ENCODE measurements around the gene GRAMD4.

The GRAMD4 gene

GRCh38 chr22:46665751-46666280 lies 45.6 kb downstream of the GRAMD4 start:
- Histone ChIP-seq H3K27ac (ENCODE audit: insufficient read depth in 1 of 2, low read depth in 1 of 2, low read length in 2 of 2, poor library complexity in 1 of 2, severe bottlenecking in 2 of 2) (no peak overlapping the region), H3K36me3 (ENCODE audit: control insufficient read depth in 4 of 4, insufficient read depth in 4 of 4, low read length in 3 of 4) (peaks cover 4 to 83% (median 56%) of the 10 kb centered on the region in 4 experiments), H3K27me3 (replicated peaks in 2 of 5; ENCODE audit: control insufficient read depth in 4 of 5, insufficient read depth in 5 of 5, low read length in 4 of 5) (no peaks in the 10 kb centered on the region), H3K9me3 (ENCODE audit: control extremely low read depth in 1 of 5, control insufficient read depth in 4 of 5, insufficient read depth in 2 of 5, low read depth in 1 of 5, low read length in 4 of 5) (no peaks in the 10 kb centered on the region), H3K4me1 (ENCODE audit: control extremely low read depth in 1 of 4, control insufficient read depth in 4 of 4, insufficient read depth in 4 of 4, low read length in 3 of 4) (peaks cover 0 to 14% (median 5%) of the 10 kb centered on the region in 4 experiments), H3K4me3 (ENCODE audit: control insufficient read depth in 1 of 7, extremely low read depth in 1 of 7, insufficient read depth in 4 of 7, low read depth in 2 of 7, low read length in 6 of 7) (no peak overlapping the region)
- ChIA-PET POLR2A (no interaction called here), CTCF (no interaction called here)
- no peak for DNase-seq
- WGBS (ENCODE audit: insufficient coverage) = 96% methylated on average over 13 of the region's 18 CpGs

DNA sequence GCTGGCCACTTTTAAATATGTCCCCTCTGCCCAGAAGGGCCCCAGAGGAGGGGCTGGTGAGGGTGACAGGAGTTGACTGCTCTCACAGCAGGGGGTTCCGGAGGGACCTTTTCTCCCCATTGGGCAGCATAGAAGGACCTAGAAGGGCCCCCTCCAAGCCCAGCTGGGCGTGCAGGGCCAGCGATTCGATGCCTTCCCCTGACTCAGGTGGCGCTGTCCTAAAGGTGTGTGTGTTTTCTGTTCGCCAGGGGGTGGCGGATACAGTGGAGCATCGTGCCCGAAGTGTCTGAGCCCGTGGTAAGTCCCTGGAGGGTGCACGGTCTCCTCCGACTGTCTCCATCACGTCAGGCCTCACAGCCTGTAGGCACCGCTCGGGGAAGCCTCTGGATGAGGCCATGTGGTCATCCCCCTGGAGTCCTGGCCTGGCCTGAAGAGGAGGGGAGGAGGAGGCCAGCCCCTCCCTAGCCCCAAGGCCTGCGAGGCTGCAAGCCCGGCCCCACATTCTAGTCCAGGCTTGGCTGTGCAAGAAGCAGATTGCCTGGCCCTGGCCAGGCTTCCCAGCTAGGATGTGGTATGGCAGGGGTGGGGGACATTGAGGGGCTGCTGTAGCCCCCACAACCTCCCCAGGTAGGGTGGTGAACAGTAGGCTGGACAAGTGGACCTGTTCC lies 46.5 kb downstream of the GRAMD4 start:
- WGBS (ENCODE audit: insufficient coverage) = 98% methylated on average over 15 of the region's 17 CpGs
- Histone ChIP-seq H3K36me3 (ENCODE audit: control insufficient read depth in 4 of 4, insufficient read depth in 4 of 4, low read length in 3 of 4) (peaks cover 4 to 77% (median 57%) of the 10 kb centered on the region in 4 experiments), H3K27ac (ENCODE audit: insufficient read depth in 1 of 2, low read depth in 1 of 2, low read length in 2 of 2, poor library complexity in 1 of 2, severe bottlenecking in 2 of 2) (no peak overlapping the region), H3K4me1 (ENCODE audit: control extremely low read depth in 1 of 4, control insufficient read depth in 4 of 4, insufficient read depth in 4 of 4, low read length in 3 of 4) (peaks cover 0 to 6% (median 2%) of the 10 kb centered on the region in 4 experiments), H3K4me3 (ENCODE audit: control insufficient read depth in 1 of 7, extremely low read depth in 1 of 7, insufficient read depth in 4 of 7, low read depth in 2 of 7, low read length in 6 of 7) (no peak overlapping the region), H3K9me3 (ENCODE audit: control extremely low read depth in 1 of 5, control insufficient read depth in 4 of 5, insufficient read depth in 2 of 5, low read depth in 1 of 5, low read length in 4 of 5) (no peaks in the 10 kb centered on the region), H3K27me3 (replicated peaks in 2 of 5; ENCODE audit: control insufficient read depth in 4 of 5, insufficient read depth in 5 of 5, low read length in 4 of 5) (no peaks in the 10 kb centered on the region)
- ChIA-PET CTCF (no interaction called here), POLR2A (no interaction called here)
- no peak for DNase-seq

DNA sequence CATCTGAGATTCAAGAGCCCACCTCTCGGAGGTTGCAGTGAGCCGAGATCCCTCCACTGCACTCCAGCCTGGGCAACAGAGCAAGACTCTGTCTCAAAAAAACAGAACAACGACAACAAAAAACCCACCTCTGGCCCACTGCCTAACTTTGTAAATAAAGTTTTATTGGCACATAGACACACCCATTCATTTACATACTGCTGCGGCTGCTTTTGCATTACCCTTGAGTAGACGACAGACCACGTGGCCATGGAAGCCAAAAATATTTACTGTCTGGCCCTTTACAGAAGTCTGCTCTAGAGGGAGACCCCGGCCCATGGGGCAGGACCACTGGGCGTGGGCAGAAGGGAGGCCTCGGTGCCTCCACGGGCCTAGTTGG lies 47.0 kb downstream of the GRAMD4 start:
- H3K4me1 ChIP-seq (ENCODE audit: control extremely low read depth in 1 of 4, control insufficient read depth in 4 of 4, insufficient read depth in 4 of 4, low read length in 3 of 4) = peaks cover 0 to 7% (median 6%) of the 10 kb centered on the region in 4 experiments
- no peaks in the 10 kb centered on the region for H3K27me3 ChIP-seq (replicated peaks in 2 of 5; ENCODE audit: control insufficient read depth in 4 of 5, insufficient read depth in 5 of 5, low read length in 4 of 5)
- peaks cover 4 to 77% (median 57%) of the 10 kb centered on the region in 4 experiments for H3K36me3 ChIP-seq (ENCODE audit: control insufficient read depth in 4 of 4, insufficient read depth in 4 of 4, low read length in 3 of 4)
- WGBS (ENCODE audit: insufficient coverage) = 99% methylated on average over 10 of the region's 10 CpGs
- H3K27ac ChIP-seq (ENCODE audit: insufficient read depth in 1 of 2, low read depth in 1 of 2, low read length in 2 of 2, poor library complexity in 1 of 2, severe bottlenecking in 2 of 2) = no peak overlapping the region
- CTCF ChIA-PET = no interaction called here
- DNase-seq = no peak
- no peaks in the 10 kb centered on the region for H3K9me3 ChIP-seq (ENCODE audit: control extremely low read depth in 1 of 5, control insufficient read depth in 4 of 5, insufficient read depth in 2 of 5, low read depth in 1 of 5, low read length in 4 of 5)
- H3K4me3 ChIP-seq (ENCODE audit: control insufficient read depth in 1 of 7, extremely low read depth in 1 of 7, insufficient read depth in 4 of 7, low read depth in 2 of 7, low read length in 6 of 7) = no peak overlapping the region
- POLR2A ChIA-PET = no interaction called here

- H3K27ac ChIP-seq (ENCODE audit: insufficient read depth in 1 of 2, low read depth in 1 of 2, low read length in 2 of 2, poor library complexity in 1 of 2, severe bottlenecking in 2 of 2) = no peak overlapping the region
- no peaks in the 10 kb centered on the region for H3K9me3 ChIP-seq (ENCODE audit: control extremely low read depth in 1 of 5, control insufficient read depth in 4 of 5, insufficient read depth in 2 of 5, low read depth in 1 of 5, low read length in 4 of 5)
- 98% methylated on average over 20 of the region's 24 CpGs for WGBS (ENCODE audit: insufficient coverage)
- peaks cover 0 to 15% (median 15%) of the 10 kb centered on the region in 4 experiments for H3K4me1 ChIP-seq (ENCODE audit: control extremely low read depth in 1 of 4, control insufficient read depth in 4 of 4, insufficient read depth in 4 of 4, low read length in 3 of 4)
- POLR2A ChIA-PET = no interaction called here
- H3K4me3 ChIP-seq (ENCODE audit: control insufficient read depth in 1 of 7, extremely low read depth in 1 of 7, insufficient read depth in 4 of 7, low read depth in 2 of 7, low read length in 6 of 7) = no peak overlapping the region
- H3K36me3 ChIP-seq (ENCODE audit: control insufficient read depth in 4 of 4, insufficient read depth in 4 of 4, low read length in 3 of 4) = peaks cover 4 to 72% (median 55%) of the 10 kb centered on the region in 4 experiments
- CTCF ChIA-PET = interaction anchor here (1.9 to 2.0 kb wide), 2 partner anchors 14 to 104 kb away, joined by 5 to 7 read pairs; no protein-coding TSS in a partner anchor
- DNase-seq = no peak
- no peaks in the 10 kb centered on the region for H3K27me3 ChIP-seq (replicated peaks in 2 of 5; ENCODE audit: control insufficient read depth in 4 of 5, insufficient read depth in 5 of 5, low read length in 4 of 5)
These were observed 47.9 kb downstream of the GRAMD4 start for GRCh38 chr22:46668116-46668515.

- H3K4me1 ChIP-seq (ENCODE audit: control extremely low read depth in 1 of 4, control insufficient read depth in 4 of 4, insufficient read depth in 4 of 4, low read length in 3 of 4) = peaks cover 0 to 26% (median 26%) of the 10 kb centered on the region in 4 experiments
- CTCF ChIA-PET = interaction anchor here (1.9 to 2.0 kb wide), 2 partner anchors 13 to 105 kb away, joined by 5 to 7 read pairs; no protein-coding TSS in a partner anchor
- WGBS (ENCODE audit: insufficient coverage) = 97% methylated on average over 5 of the region's 9 CpGs
These were observed 49.0 kb downstream of the GRAMD4 start for GRCh38 chr22:46669201-46669600.

GRCh38 chr22:46671824-46672432 lies 51.7 kb downstream of the GRAMD4 start:
- ChIA-PET CTCF (interaction anchor here (1.0 to 1.5 kb wide), 2 partner anchors 20 to 108 kb away, joined by 3 to 4 read pairs; no protein-coding TSS in a partner anchor), POLR2A (interaction anchor here (1.1 kb wide), 1 partner anchor 16 kb away, joined by 3 read pairs; no protein-coding TSS in a partner anchor)
- Histone ChIP-seq H3K4me3 (ENCODE audit: control insufficient read depth in 1 of 7, extremely low read depth in 1 of 7, insufficient read depth in 4 of 7, low read depth in 2 of 7, low read length in 6 of 7) (no peak overlapping the region), H3K9me3 (ENCODE audit: control extremely low read depth in 1 of 5, control insufficient read depth in 4 of 5, insufficient read depth in 2 of 5, low read depth in 1 of 5, low read length in 4 of 5) (no peaks in the 10 kb centered on the region), H3K36me3 (ENCODE audit: control insufficient read depth in 4 of 4, insufficient read depth in 4 of 4, low read length in 3 of 4) (peaks cover 4 to 59% (median 32%) of the 10 kb centered on the region in 4 experiments), H3K27me3 (replicated peaks in 2 of 5; ENCODE audit: control insufficient read depth in 4 of 5, insufficient read depth in 5 of 5, low read length in 4 of 5) (no peaks in the 10 kb centered on the region), H3K4me1 (ENCODE audit: control extremely low read depth in 1 of 4, control insufficient read depth in 4 of 4, insufficient read depth in 4 of 4, low read length in 3 of 4) (peaks cover 0 to 52% (median 47%) of the 10 kb centered on the region in 4 experiments), H3K27ac (ENCODE audit: insufficient read depth in 1 of 2, low read depth in 1 of 2, low read length in 2 of 2, poor library complexity in 1 of 2, severe bottlenecking in 2 of 2) (no peak overlapping the region)
- DNase-seq = no peak
- 80% methylated on average over 15 of the region's 17 CpGs for WGBS (ENCODE audit: insufficient coverage)

More at GRCh38 chr22:46669201-46669600, 49.0 kb downstream of the GRAMD4 start:
- H3K9me3 ChIP-seq (ENCODE audit: control extremely low read depth in 1 of 5, control insufficient read depth in 4 of 5, insufficient read depth in 2 of 5, low read depth in 1 of 5, low read length in 4 of 5) = no peaks in the 10 kb centered on the region
- no peak overlapping the region for H3K27ac ChIP-seq (ENCODE audit: insufficient read depth in 1 of 2, low read depth in 1 of 2, low read length in 2 of 2, poor library complexity in 1 of 2, severe bottlenecking in 2 of 2)
- DNase-seq = no peak
- H3K36me3 ChIP-seq (ENCODE audit: control insufficient read depth in 4 of 4, insufficient read depth in 4 of 4, low read length in 3 of 4) = peaks cover 4 to 63% (median 52%) of the 10 kb centered on the region in 4 experiments
- POLR2A ChIA-PET = interaction anchor here (0.7 kb wide), 1 partner anchor 16 kb away, joined by 5 read pairs; no protein-coding TSS in a partner anchor
- no peaks in the 10 kb centered on the region for H3K27me3 ChIP-seq (replicated peaks in 2 of 5; ENCODE audit: control insufficient read depth in 4 of 5, insufficient read depth in 5 of 5, low read length in 4 of 5)
- no peak overlapping the region for H3K4me3 ChIP-seq (ENCODE audit: control insufficient read depth in 1 of 7, extremely low read depth in 1 of 7, insufficient read depth in 4 of 7, low read depth in 2 of 7, low read length in 6 of 7)
